ENCODE data around the gene MYZAP. TPM values are rescaled to one million over a fixed set of nuclear protein-coding genes. Genes with fewer than 3 reads are reported as not detected.

The MYZAP gene
- total and polyA plus RNA-seq, 2 of the 8 experiments (the other 6 are each of a cell fraction or from before 2014, with no cell fraction given): 0.41 to 0.65 TPM

DNA sequence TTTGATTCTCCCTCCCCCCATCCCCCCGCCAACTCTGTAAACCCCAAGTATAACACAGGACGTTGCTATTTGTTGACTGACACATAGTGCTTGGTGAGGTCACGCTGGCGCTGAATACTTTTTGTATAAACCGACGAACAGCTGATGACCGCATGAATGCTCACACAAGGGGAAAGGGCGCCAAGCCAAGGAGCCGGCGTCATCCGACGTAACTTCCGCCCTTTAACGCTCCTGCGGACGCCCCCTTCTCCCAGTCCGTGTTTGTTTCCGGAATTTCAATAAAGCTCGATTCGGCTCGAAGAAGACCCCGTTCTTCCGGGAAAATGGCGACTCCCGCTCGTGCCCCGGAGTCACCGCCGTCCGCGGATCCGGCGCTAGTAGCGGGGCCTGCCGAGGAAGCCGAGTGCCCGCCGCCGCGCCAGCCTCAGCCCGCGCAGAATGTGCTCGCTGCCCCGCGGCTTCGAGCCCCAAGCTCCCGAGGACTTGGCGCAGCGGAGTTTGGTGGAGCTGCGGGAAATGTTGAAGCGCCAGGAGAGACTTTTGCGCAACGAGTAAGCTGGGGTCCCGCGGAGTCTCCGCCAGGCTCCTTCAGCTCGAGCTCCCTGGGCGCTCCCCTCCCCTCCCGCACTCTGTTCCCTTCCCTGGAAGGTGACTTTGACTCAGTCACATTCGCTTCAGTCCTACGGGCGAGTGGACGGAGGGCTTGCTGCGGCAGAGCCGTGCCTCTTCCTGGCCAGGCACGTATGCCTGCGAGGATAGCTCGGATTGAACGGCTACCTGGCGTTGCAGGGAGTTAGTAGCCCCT lies 114.9 kb downstream of the MYZAP start, which contains the start of gene POLR2M (continued):
- no peak for TF ChIP-seq HDAC6 (IDR thresholded peaks at IDR 0.05; ENCODE audit: low read depth, low read length)
- TF ChIP-seq, protein P1, sequence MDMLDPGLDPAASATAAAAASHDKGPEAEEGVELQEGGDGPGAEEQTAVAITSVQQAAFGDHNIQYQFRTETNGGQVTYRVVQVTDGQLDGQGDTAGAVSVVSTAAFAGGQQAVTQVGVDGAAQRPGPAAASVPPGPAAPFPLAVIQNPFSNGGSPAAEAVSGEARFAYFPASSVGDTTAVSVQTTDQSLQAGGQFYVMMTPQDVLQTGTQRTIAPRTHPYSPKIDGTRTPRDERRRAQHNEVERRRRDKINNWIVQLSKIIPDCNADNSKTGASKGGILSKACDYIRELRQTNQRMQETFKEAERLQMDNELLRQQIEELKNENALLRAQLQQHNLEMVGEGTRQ (IDR thresholded peaks at IDR 0.05; ENCODE audit: low read length): no peak
- TF ChIP-seq CHD2 (IDR thresholded peaks at IDR 0.05; ENCODE audit: low read length): no peak; the same call in 1 of the 2 replicates
- TF ChIP-seq TCF12 (IDR thresholded peaks at IDR 0.05; ENCODE audit: low read depth, low read length): peak; percentile 30; the same call in 1 of the 2 replicates

All from H1 (cell line).